Medulla oblongata (tissue), 1 donor: ENCODE results near the gene RAP1GAP.

Experiments used
- DNase-seq: peaks from one replicate; pipeline ENCODE4 v3.0.0-alpha.2; 2015; ENCODE audit errors: extremely low spot score

RAP1GAP gene

GRCh38 chr1:21592086-21592865 is 76.9 kb downstream of the RAP1GAP start:
- DNase-seq, result no peak

DNA sequence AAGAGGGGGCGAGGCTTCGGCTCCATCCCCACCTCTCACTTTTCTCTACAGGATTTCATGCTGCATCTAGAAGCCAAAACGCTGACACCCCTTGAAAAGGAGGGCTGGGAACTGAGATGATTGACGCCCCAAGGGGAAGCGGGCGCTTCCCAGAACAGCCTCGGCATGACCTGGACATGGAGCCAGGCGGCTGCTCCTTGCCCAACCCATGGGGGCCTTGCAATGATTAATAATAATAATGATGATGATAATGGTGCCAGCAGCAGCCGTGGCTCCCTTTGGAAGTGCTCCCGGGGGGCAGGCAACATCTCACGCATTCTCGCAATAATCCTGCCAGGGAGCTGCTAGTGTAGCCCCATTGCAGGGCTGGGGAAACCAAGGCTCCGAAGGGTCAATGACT is 78.2 kb downstream of the RAP1GAP start:
- DNase-seq, result no peak

- DNase-seq, result peak; percentile 28
Measured at GRCh38 chr1:21590126-21590880, 78.9 kb downstream of the RAP1GAP start.

GRCh38 chr1:21589618-21590017 is 79.5 kb downstream of the RAP1GAP start:
- DNase-seq, result no peak

GRCh38 chr1:21587602-21587953 is 81.6 kb downstream of the RAP1GAP start:
- no peak for DNase-seq

DNA sequence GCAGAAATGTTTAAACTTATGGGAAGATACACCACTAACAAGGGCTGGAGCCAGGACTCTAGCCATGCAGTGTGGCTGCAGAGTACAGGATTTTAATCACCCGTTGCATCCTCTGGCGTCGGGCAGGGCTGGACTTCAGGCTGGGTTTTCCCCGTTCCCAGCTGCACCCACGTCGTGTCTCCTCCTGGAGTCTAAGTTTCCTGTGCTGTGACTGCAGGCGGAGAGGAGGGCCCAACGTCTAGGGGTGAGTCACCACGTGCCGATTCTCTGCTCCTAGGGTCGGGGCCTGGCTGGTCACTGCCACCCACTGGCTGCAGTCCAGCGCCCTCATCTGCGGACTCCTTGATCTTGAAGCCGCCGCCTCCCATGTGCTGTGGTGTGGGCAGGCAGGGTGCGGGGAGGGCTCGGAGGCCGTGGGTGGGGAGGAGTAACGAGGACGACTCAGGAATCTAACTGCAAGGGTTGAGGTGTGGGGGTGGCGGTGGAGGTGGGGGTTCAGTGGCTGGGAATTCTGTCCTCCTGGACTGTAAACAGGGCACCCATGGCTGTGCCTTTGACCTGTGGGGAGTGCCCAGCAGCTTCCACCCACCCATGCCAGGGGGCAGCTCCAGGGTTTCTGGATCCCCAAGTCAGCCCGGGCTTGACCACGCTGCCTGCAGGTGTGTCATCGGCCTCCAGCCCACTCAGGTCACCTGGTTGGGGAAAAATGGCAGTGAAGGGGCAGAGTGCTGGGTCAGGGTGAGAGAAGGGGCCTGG is 82.1 kb downstream of the RAP1GAP start:
- no peak for DNase-seq

GRCh38 chr1:21586222-21586621 is 82.9 kb downstream of the RAP1GAP start:
- no peak for DNase-seq

- DNase-seq, result no peak
Measured at GRCh38 chr1:21585037-21585436, 84.1 kb downstream of the RAP1GAP start.

GRCh38 chr1:21584096-21584495 is 85.1 kb downstream of the RAP1GAP start:
- DNase-seq, result no peak

DNA sequence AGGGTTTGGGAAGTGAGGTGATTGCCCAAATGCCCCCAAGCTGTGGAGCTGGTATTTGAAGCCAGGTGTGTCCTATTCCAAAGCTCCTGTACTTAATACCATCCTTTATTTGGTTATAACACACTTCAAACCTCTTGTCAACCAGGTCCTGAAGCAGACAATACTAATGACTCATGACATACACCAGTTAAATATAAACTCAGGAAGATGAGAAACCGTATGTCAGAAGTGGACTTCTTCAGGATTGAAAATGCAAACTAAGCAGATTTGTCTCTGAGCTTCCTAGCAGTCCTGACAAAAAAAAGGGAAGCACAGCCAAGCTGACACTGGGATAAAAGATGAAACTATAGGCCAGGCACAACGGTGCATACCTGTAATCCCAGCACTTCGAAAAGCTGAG is 89.4 kb downstream of the RAP1GAP start:
- DNase-seq, result no peak

DNA sequence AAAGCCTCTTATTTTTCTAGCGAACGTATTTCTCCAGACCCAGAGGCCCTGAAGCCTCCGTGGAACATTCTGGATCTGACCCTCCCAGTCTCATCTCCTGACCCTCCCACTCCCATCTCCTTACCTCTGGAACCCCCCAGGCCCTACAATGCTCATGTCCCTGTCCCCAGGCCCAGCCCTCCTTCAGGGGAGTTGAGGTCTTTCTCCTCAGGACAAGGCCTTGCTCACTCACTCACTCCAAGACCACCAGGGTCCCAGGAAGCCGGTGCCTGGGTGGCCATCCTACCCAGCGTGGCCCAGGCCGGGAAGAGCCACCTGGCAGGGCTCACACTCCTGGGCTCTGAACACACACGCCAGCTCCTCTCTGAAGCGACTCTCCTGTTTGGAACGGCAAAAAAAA is 91.2 kb downstream of the RAP1GAP start:
- no peak for DNase-seq

- no peak for DNase-seq
Measured at GRCh38 chr1:21577324-21577723, 91.8 kb downstream of the RAP1GAP start.

- DNase-seq, result no peak
Measured at GRCh38 chr1:21576798-21577187, 92.4 kb downstream of the RAP1GAP start.

DNA sequence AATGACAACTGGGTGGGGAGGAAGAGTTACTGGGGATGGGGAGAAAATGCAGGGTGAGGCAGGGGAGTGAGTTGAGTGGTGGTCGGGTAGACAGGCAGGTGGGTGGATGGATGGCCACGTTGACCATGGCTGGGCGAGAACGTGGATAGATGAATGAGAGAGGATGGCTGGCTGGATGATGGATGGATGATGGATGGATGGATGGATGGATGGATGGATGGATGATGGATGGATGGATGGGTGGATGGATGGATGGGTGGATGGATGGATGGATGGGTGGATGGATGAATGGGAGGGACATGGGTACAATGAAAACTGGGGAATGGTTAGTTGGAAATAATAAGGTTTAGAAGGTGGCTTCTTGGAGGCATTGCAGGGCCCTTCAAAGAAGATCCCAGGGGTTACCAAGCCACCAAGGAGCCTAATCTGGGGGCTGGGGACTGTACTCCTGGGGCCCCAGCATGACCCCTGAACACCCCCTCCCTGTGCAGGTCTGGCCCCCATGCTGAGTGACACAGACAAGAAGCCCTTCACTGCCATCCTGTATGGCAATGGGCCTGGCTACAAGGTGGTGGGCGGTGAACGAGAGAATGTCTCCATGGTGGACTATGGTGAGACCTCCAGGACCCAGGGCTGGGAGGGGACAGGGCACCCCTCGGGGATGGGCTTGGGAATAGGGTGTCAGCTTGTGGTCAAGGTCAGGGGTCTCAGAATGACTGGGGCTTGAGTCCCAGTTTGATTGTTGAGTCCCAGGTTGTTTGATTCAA is 92.9 kb downstream of the RAP1GAP start:
- no peak for DNase-seq

DNA sequence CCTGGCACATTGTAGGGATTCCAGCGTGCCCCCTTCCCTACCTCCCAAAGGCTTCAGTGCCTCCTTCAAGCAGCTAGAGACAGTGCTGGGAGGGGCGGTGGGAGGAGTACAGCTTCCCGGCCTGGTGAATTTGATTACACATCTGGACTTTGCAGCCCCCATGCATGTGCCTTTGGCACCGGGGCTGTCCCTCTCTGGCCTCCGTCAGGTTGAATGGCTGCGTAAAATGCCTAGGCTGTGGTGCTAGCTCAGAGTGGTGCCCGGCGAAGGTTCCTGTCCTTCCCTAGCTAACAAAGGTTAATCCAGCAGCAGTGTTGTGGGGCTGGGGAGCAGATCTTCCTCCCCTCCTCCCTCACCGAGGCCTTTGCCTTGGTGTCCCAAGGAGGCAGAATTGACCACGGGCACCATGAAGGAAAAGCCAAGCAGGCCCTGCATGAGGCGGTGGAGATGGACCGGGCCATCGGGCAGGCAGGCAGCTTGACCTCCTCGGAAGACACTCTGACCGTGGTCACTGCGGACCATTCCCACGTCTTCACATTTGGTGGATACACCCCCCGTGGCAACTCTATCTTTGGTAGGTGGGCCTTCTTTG is 93.7 kb downstream of the RAP1GAP start:
- DNase-seq, result no peak

DNA sequence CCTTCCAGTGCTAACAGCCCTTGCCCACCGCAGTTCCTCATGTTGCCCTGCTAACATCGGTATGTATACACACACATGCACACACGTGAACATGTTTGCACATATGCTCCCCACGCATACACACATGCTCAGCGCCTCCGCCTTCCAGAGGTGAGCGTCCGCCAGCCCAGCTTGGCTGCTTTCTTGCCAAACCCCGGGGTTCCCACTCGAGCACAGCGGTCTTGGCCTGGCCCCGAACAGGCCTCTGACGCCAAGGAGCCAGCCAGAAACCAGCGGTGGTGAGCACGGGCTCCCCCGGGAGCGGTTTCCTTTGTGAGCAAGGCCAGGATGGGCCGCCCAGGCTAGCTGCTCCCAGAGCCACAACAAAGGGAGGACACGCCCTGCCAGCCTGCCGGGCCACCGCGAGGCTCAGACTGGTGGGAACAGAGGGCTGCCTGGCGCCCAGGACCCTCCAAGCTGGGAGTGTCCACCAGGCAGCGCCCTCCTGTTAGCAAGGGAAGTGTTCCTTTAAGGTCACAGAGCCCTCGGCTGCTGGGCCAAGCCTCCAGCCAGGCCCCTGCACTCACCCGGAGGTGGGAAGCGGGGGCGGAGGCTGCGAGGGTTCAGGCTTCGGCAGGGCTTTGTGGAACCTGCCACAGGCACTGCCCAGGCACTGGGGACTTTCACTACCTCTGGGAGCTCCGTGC is 94.5 kb downstream of the RAP1GAP start:
- peak; percentile 20 for DNase-seq

DNA sequence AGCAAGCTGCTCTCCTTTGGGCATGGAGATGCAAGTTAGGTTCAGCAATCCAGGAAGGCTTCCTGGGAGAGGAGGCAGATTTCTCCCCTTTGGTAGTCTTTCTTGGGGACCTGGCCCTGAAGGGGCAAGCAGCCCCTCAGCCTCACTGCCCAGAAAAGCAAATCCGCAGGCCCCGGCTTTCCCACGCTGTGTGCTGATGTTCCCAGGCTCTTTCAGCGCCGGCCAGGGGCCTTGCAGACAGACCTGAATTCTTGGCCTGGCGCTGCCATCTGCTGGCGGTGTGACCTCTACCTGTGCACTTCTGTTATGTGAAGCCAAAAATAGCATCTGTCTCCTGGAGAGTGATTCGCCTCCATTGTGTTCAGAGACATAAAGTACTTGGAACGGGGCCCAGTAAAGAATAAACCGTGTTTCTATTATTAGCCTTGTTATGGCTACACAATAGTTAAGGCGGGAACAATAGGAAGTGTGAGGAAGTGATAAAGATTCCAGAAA is 95.1 kb downstream of the RAP1GAP start:
- DNase-seq, result peak; percentile 46

DNA sequence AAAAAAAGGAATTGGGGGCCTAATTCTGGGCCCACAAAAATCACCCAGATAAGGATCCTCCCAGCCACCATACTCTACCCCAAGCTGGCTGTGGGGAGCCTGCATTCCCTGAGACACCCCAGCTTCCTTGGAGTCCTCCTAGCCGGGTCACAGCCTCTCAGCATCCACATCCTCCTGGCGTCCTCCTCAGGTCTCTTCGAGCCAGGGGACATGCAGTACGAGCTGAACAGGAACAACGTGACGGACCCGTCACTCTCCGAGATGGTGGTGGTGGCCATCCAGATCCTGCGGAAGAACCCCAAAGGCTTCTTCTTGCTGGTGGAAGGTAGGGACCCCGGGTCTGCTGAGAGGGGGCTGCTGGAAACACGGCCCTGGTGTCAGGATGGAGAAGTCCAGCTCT is 95.7 kb downstream of the RAP1GAP start:
- no peak for DNase-seq

DNA sequence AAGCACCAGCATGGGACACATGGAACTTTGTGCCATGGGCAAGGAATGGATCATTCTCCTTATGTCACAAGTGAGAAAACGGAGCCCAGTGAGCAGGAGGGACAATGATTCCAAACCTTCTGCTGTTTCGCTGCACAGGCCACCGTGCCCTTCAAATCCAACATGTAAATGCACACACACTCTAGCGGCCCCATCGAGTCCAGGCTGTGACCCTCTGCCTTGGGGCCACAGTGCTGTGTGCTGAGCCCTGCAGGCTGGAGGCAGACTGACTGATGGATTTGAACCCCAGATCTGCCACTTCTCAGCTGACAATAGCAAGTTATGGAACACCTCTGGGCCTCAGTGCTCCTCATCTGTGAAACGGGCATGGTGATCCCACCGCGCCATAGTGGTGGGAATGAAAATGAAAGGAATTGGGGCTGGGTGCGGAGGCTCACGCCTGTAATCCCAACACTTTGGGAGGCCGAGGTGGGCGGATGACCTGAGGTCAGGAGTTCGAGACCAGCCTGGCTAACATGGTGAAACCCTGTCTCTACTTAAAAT is 96.4 kb downstream of the RAP1GAP start:
- DNase-seq, result no peak

- DNase-seq, result no peak
Measured at GRCh38 chr1:21572221-21572620, 96.9 kb downstream of the RAP1GAP start.
